Stimulated activated CD4-positive, alpha-beta T cell treated with anti-CD3 and anti-CD28 coated beads, Interleukin-1b, Interleukin-23, amount 100 ng/mL, for 4 hours (primary cell): ENCODE data around the gene SERPINB2.

ENCODE experiments used
- DNase-seq, 2 donors: peaks; one replicate each; pipeline ENCODE4 v3.0.0-alpha.2; 2020; ENCODE audit warnings: low read depth in 2 of 2

Gene SERPINB2, protein sequence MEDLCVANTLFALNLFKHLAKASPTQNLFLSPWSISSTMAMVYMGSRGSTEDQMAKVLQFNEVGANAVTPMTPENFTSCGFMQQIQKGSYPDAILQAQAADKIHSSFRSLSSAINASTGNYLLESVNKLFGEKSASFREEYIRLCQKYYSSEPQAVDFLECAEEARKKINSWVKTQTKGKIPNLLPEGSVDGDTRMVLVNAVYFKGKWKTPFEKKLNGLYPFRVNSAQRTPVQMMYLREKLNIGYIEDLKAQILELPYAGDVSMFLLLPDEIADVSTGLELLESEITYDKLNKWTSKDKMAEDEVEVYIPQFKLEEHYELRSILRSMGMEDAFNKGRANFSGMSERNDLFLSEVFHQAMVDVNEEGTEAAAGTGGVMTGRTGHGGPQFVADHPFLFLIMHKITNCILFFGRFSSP

GRCh38 chr18:63887424-63887823, at the start of gene SERPINB2:
Gene SERPINB2, plus strand, starts transcription at chr18:63887705. Its CDS starts 3,740 bp downstream, at chr18:63891445.
- DNase-seq = no peak

DNA sequence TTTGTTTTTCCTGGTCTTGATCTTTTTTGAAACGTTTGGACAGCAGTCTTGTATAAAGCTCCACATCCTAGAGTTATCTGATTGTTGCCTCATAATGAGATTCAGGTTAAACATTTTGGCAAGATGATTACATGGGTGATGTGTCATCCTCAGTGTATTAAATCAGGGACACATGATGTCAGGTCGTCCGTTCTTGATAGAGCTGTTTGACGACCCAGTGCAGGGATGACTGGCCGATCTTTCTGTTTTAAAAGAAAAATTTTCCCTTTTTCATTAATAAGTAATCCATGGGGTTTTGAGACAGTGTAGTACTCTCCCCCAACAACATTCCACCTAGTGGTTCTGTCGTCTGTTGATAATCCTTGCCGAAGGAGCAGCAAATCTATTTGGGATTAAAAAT, 44.5 kb upstream of the SERPINB2 start:
- no peak for DNase-seq

- DNase-seq = no peak
Observed at GRCh38 chr18:63844254-63844653, 43.3 kb upstream of the SERPINB2 start.

DNA sequence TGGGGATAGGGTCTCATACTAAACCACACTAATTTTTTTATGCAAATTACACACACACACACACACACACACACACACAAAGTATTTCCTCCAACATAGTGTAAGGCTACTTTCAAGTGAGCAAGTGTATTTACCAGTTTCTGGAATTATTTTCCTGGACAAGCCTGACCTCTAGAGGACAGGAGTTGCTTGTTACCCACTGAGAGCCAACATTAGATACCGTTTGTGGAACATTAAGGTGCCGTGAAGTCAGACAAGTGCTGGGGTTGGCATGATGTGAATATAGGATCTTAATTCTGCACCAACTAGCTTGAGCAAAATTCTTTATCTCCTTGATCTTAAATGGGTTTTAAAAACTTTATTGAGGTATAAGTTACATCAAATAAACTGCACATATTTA, 39.3 kb upstream of the SERPINB2 start:
- DNase-seq = no peak

- no peak for DNase-seq
Observed at GRCh38 chr18:63850020-63850419, 37.5 kb upstream of the SERPINB2 start.

GRCh38 chr18:63850636-63851035, 36.9 kb upstream of the SERPINB2 start:
- DNase-seq = no peak

DNA sequence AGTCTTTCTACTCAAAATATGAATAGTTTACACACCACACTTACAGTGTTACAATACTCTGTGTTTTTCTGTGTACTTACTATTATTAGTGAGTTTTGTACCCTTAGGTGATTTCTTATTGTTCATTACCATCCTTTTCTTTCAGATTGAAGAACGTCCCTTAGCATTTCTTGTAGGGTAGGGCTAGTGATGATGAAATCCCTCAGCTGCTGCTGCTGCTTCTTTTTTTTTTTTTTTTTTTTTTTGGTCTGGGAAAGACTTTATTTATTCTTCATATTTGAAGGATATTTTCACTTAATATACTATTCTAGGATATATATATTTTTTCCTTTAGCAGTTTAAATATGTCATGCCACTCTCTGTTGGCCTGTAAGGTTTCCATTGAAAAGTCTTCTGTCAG, 29.0 kb upstream of the SERPINB2 start:
- no peak for DNase-seq

DNA sequence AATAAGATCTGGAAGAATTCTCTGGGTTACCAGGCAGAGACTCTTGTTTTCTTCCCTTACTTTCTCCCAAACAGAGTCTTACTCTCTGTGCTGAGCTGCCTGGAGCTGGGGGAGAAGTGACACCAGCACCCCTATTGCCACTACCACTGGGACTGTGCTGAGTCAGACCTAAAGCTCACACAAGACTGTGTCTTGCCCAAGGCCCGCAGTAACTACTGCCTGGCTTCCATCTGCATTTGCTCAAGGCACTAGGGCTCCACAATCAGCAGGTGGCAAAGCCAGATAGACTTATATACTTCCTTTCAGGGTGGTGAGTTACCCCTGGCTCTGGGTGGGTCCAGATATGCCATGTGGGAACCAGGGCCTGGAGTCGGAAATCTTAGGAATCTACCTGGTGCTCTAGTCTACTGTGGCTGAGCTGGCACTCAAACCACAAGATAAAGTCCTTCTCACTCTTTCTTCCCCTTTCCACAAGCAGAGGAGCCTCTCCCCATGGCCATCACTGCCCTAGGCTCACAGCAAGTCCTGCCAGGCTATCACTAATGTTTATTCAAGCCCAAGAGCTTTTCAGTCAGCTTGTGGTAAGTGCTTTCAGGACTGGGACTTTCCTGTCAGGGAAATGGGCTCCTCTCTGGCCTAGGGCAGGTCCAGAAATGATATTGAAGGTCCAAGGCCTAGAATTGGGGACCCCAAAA, 27.6 kb upstream of the SERPINB2 start:
- DNase-seq = no peak

DNA sequence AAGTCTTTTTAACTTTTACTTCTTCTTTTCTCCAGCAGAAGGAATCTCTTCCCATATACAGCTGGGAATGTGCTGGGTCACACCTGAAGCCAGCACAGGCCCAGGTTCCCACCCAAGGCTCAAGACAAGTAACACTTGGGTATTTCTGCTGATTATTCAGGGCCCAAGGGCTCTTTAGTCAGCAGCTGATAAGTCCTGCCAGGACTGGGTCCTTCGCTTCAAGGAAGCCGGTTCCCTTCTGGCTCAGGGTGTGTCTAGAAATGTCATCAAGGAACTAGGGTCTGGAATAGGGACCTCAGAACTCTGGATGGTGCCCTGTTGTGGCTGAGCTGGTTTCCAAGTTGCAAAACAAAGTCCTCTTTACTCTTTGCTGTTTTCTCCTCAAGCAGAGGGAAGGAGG, 27.0 kb upstream of the SERPINB2 start:
- DNase-seq = no peak

GRCh38 chr18:63867368-63868125, 20.0 kb upstream of the SERPINB2 start:
- no peak for DNase-seq

GRCh38 chr18:63868546-63868945, 19.0 kb upstream of the SERPINB2 start:
- no peak for DNase-seq

DNA sequence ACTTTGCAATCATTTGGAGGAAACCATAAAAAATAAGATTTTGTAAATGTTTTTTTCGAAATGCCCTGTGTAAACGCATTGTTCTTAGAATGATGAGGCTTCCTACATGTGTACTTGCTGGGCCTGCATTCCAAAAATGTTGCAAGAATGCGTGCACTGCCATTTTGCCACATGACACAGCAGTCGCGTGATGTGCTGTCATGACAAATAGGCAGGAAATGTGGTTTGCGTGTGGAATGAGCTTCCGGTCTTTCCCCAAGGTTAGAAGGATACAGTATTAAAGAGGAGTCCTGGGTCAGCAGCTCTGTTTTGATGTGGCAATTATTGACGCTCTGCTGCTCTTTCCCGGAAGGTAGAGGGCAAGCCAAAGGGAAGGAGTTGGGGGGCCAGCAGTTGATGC, 18.1 kb upstream of the SERPINB2 start:
- DNase-seq = no peak

DNA sequence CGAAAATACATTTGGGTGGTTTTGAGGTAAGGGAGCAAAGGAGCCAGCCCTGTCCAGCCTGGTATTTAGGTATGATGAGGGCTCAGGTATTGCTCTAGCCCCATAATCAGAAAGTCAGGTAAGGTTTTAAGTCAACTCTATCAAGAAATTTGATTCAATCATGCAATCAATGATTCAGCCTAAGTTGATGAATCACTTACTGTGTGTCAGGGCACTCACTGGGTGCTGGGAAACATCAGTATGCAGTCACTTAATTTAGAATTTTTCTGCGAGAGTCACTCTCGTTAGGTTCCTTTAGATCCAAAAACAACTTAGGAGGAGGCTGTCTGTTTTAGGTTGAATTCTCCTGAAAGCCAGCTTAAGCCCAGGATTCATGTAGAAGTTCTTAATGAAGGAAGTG, 17.7 kb upstream of the SERPINB2 start:
- DNase-seq = no peak

DNA sequence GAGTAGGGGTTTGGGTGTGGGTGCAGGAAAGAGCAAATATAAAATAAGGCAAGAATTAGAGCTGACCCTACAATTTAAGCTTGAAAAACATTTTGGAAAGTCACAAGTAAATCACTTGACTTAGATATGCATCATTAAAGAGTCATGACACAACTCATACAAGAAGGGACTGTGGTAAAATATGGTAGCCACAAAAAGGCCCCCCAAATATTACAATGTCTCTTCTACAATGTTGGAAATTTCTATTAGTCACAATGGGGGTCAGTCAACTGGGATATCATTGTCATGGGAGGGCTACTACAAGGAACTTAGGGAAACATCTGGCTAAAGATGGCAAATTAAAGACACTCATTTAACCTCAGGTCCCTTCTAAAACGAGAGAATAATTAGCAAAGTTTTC, 15.7 kb upstream of the SERPINB2 start:
- no peak for DNase-seq

DNA sequence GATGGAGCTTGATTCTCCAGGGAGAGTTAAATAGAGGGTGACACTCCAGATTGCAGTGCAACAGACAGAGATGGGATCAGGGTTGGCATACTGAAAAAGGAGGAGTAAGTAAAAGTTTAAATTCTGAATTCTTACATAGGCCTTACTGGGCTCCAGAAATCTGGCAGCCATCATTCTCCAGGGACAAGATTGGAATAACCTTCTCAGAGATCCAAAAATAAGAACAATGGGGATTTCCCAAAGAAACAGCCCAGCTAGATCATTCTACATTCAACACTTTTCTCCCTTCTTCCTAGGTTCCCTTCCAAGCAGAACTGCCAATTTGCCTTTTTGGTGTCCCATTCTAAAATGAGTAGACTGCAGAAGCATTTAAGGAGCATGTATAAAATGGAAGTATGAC, 14.9 kb upstream of the SERPINB2 start:
- no peak for DNase-seq

DNA sequence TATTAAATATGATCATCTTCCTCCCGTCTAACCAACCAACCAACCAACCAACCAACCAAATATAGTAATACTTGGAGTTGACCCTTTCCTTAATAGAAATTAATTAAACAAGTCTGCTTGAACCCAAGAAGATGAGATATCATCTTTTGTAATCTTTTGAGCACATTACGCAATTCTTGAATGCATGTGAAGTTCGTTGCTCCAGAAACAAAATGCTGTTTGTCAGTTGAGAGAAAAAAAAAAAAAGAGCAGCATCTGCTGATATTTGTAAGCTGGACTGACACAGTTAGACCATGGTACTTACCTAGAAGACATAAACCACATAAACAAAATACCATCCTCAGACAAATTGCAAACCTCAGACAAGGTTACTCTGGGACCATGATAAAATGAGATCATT, 9.2 kb upstream of the SERPINB2 start:
- no peak for DNase-seq

GRCh38 chr18:63878925-63879324, 8.6 kb upstream of the SERPINB2 start:
- no peak for DNase-seq

GRCh38 chr18:63879709-63880108, 7.8 kb upstream of the SERPINB2 start:
- DNase-seq = no peak

GRCh38 chr18:63881851-63882250, 5.7 kb upstream of the SERPINB2 start:
- DNase-seq = no peak

- no peak for DNase-seq
Observed at GRCh38 chr18:63882333-63883141, 5.0 kb upstream of the SERPINB2 start.

- DNase-seq = no peak
Observed at GRCh38 chr18:63883617-63884016, 3.9 kb upstream of the SERPINB2 start.
